Liver (tissue), 9 donors: ENCODE data around the gene KPNB1. TPM values are rescaled to one million over a fixed set of nuclear protein-coding genes. Genes with fewer than 3 reads are reported as not detected.

Experiments
- DNase-seq: peaks from one replicate; pipeline ENCODE4 v3.0.0-alpha.2; 2017; ENCODE audit warnings: low spot score
- H3K27ac ChIP-seq, 2 donors: one replicate each; pipeline ENCODE4 v1.7.0; 2013; ENCODE audit warnings: inconsistent platforms in 2 of 2, low read length in 2 of 2, control low read depth in 1 of 2, low read depth in 1 of 2, mild to moderate bottlenecking in 1 of 2
- H3K27me3 ChIP-seq, 4 donors: one replicate each; pipeline versions ENCODE4 v1.6.1 to v1.7.0; 2013; ENCODE audit warnings: low read length in 3 of 4, inconsistent platforms in 1 of 4, mild to moderate bottlenecking in 1 of 4, moderate library complexity in 1 of 4; ENCODE audit not compliant: control insufficient read depth in 4 of 4, insufficient read depth in 4 of 4
- H3K36me3 ChIP-seq, 4 donors: one replicate each; pipeline versions ENCODE4 v1.6.1 to v1.7.0; 2013; ENCODE audit warnings: low read length in 3 of 4, mild to moderate bottlenecking in 3 of 4, low read depth in 1 of 4, moderate library complexity in 1 of 4; ENCODE audit not compliant: control insufficient read depth in 4 of 4, insufficient read depth in 3 of 4
- H3K4me1 ChIP-seq, 4 donors: one replicate each; pipeline versions ENCODE4 v1.6.1 to v1.7.0; 2013; ENCODE audit warnings: low read length in 3 of 4, mild to moderate bottlenecking in 3 of 4, moderate library complexity in 1 of 4; ENCODE audit not compliant: control insufficient read depth in 4 of 4, insufficient read depth in 4 of 4
- H3K4me3 ChIP-seq, 3 donors: one replicate each; pipeline versions ENCODE4 v1.6.1 to v1.7.0; 2013; ENCODE audit warnings: low read length in 3 of 3, control low read depth in 1 of 3, low read depth in 1 of 3, mild to moderate bottlenecking in 1 of 3
- H3K9ac ChIP-seq, 2 donors: one replicate each; pipeline ENCODE4 v1.7.0; 2013; ENCODE audit warnings: low read length in 2 of 2, mild to moderate bottlenecking in 2 of 2, moderate library complexity in 2 of 2, control low read depth in 1 of 2, low read depth in 1 of 2
- H3K9me3 ChIP-seq, 4 donors: one replicate each; pipeline versions ENCODE4 v1.6.1 to v1.7.0; 2013; ENCODE audit warnings: low read length in 3 of 4; ENCODE audit not compliant: control insufficient read depth in 4 of 4
- EGR1 ChIP-seq, 2 donors: IDR thresholded peaks; 2 replicates each; pipeline ENCODE4 v1.6.1; 2016 to 2018; ENCODE audit warnings: antibody characterized with exemption in 2 of 2, low read depth in 2 of 2
- FOXA1 ChIP-seq: IDR thresholded peaks from 2 replicates; pipeline ENCODE4 v1.6.1; 2016; ENCODE audit warnings: antibody characterized with exemption
- FOXA2 ChIP-seq: IDR thresholded peaks from 2 replicates; pipeline ENCODE4 v1.6.1; 2016; ENCODE audit warnings: antibody characterized with exemption
- GABPA ChIP-seq, 2 donors: IDR thresholded peaks in 1 of 2; conservative IDR thresholded peaks in 1 of 2; 2 replicates each; pipeline ENCODE4 v1.6.1; 2016; ENCODE audit warnings: antibody characterized with exemption in 2 of 2, mild to moderate bottlenecking in 1 of 2, moderate library complexity in 1 of 2
- HNF4A ChIP-seq, 2 donors: conservative IDR thresholded peaks; 2 replicates each; pipeline ENCODE4 v1.6.1; 2016; ENCODE audit warnings: antibody characterized with exemption in 2 of 2, mild to moderate bottlenecking in 2 of 2
- HNF4G ChIP-seq: IDR thresholded peaks from 2 replicates; pipeline ENCODE4 v1.6.1; 2016; ENCODE audit warnings: antibody characterized with exemption
- JUND ChIP-seq, 2 donors: IDR thresholded peaks; 2 replicates each; pipeline ENCODE4 v1.6.1; 2016; ENCODE audit warnings: antibody characterized with exemption in 2 of 2
- NR2F2 ChIP-seq: IDR thresholded peaks from 2 replicates; pipeline ENCODE4 v1.6.1; 2016; ENCODE audit warnings: antibody characterized with exemption
- RAD21 ChIP-seq, 2 donors: IDR thresholded peaks; 2 replicates each; pipeline ENCODE4 v1.6.1; 2016; ENCODE audit warnings: antibody characterized with exemption in 2 of 2, mild to moderate bottlenecking in 2 of 2
- RXRA ChIP-seq, 2 donors: IDR thresholded peaks; 2 replicates each; pipeline ENCODE4 v1.6.1; 2017 to 2018; ENCODE audit warnings: antibody characterized with exemption in 2 of 2, mild to moderate bottlenecking in 1 of 2
- SP1 ChIP-seq: IDR thresholded peaks from 2 replicates; pipeline ENCODE4 v1.6.1; 2018; ENCODE audit warnings: antibody characterized with exemption, mild to moderate bottlenecking
- TAF1 ChIP-seq: conservative IDR thresholded peaks from 2 replicates; pipeline ENCODE4 v1.6.1; 2016; ENCODE audit warnings: antibody characterized with exemption, mild to moderate bottlenecking
- YY1 ChIP-seq: IDR thresholded peaks from 2 replicates; pipeline ENCODE4 v1.6.1; 2016; ENCODE audit warnings: antibody characterized with exemption, mild to moderate bottlenecking
- WGBS: extraction: QIAGEN DNeasy Blood & Tissue Kit; methylation state at CpG from one replicate; pipeline ENCODE4 v1.1.7; 2013; 5-methylcytosine and 5-hydroxymethylcytosine counted together
- polyA plus RNA-seq, 2 donors: library from polyadenylated mRNA; stranded (reverse) in 1 of 2; unstranded in 1 of 2; fragments of 200-250 nt in 1 of 2; fragments of >200 nt in 1 of 2; fragmentation: Nextera tagmentation in 1 of 2; extraction: Ambion mirVana in 1 of 2; gene quantifications; one replicate each; pipeline versions ENCODE4 v1.2.1 to v1.2.3, GENCODE V29; 2013 to 2015
- total RNA-seq, 2 donors: library from RNA; depleted of rRNA; stranded (reverse); fragments of >200 nt; gene quantifications; one replicate each; pipeline ENCODE4 v1.2.3, GENCODE V29; 2014
- TF ChIP-seq, protein P1 (sequence below): IDR thresholded peaks from 2 replicates; pipeline ENCODE4 v1.6.1; 2016; ENCODE audit warnings: antibody characterized with exemption, mild to moderate bottlenecking
- TF ChIP-seq, protein P2 (sequence below): IDR thresholded peaks from 2 replicates; pipeline ENCODE4 v1.6.1; 2016; ENCODE audit warnings: antibody characterized with exemption
- TF ChIP-seq, protein P3 (sequence below): IDR thresholded peaks from 2 replicates; pipeline ENCODE4 v1.6.1; 2016; ENCODE audit warnings: antibody characterized with exemption
- TF ChIP-seq, protein P4 (sequence below): IDR thresholded peaks from 2 replicates; pipeline ENCODE4 v1.6.1; 2016; ENCODE audit warnings: antibody characterized with exemption
- TF ChIP-seq, protein P5 (sequence below): fragments of 150-350 bp; IDR thresholded peaks from 2 replicates; pipeline ENCODE4 v1.5.1; 2017; ENCODE audit warnings: improper control_type of control experiment, low read depth, low read length; ENCODE audit not compliant: missing input control
- donor health status: healthy.
- donor health status: healthy.
- donor health status: healthy.
- donor health status: healthy.
- donor health status: healthy.

KPNB1 gene
- total and polyA plus RNA-seq, 4 donors = 27.6 to 114 (median 75.0) TPM

DNA sequence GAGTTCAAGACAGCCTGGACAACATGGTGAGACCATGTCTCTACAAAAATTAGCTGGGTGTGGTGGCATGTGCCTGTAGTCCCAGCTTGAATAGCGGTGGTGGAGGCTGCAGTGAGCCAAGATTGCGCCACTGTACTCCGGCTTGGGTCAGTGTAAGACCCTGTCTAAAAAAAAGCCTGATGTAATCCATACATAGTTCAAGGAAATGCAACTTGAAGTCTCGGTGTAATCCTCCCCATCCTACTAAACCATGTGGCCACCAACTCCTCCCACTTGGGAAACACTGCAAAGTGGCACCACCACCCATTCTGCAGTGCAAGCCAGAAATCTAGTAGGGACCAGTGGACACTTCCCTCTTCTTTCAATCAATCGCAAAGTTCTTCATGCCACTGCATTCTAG is 5.4 kb upstream of the KPNB1 start:
- Histone ChIP-seq H3K9me3 (no peaks in the 10 kb centered on the region), H3K27ac (no peak overlapping the region), H3K4me3 (no peak overlapping the region), H3K36me3 (no peaks in the 10 kb centered on the region), H3K9ac (no peak overlapping the region), H3K27me3 (no peaks in the 10 kb centered on the region), H3K4me1 (peaks cover 4 to 11% (median 9%) of the 10 kb centered on the region in 4 donors)
- no peak for TF ChIP-seq GABPA (IDR thresholded peaks at IDR 0.05 in 1 of 2, conservative IDR thresholded peaks at IDR 0.05 in 1 of 2)
- no peak for TF ChIP-seq TAF1
- no peak for TF ChIP-seq EGR1 (IDR thresholded peaks at IDR 0.05; ENCODE audit: low read depth in 2 of 2)
- TF ChIP-seq YY1 = no peak
- no peak for TF ChIP-seq RAD21 (IDR thresholded peaks at IDR 0.05)
- no peak for TF ChIP-seq FOXA1
- TF ChIP-seq, protein P1, sequence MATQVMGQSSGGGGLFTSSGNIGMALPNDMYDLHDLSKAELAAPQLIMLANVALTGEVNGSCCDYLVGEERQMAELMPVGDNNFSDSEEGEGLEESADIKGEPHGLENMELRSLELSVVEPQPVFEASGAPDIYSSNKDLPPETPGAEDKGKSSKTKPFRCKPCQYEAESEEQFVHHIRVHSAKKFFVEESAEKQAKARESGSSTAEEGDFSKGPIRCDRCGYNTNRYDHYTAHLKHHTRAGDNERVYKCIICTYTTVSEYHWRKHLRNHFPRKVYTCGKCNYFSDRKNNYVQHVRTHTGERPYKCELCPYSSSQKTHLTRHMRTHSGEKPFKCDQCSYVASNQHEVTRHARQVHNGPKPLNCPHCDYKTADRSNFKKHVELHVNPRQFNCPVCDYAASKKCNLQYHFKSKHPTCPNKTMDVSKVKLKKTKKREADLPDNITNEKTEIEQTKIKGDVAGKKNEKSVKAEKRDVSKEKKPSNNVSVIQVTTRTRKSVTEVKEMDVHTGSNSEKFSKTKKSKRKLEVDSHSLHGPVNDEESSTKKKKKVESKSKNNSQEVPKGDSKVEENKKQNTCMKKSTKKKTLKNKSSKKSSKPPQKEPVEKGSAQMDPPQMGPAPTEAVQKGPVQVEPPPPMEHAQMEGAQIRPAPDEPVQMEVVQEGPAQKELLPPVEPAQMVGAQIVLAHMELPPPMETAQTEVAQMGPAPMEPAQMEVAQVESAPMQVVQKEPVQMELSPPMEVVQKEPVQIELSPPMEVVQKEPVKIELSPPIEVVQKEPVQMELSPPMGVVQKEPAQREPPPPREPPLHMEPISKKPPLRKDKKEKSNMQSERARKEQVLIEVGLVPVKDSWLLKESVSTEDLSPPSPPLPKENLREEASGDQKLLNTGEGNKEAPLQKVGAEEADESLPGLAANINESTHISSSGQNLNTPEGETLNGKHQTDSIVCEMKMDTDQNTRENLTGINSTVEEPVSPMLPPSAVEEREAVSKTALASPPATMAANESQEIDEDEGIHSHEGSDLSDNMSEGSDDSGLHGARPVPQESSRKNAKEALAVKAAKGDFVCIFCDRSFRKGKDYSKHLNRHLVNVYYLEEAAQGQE = no peak
- TF ChIP-seq, protein P2, sequence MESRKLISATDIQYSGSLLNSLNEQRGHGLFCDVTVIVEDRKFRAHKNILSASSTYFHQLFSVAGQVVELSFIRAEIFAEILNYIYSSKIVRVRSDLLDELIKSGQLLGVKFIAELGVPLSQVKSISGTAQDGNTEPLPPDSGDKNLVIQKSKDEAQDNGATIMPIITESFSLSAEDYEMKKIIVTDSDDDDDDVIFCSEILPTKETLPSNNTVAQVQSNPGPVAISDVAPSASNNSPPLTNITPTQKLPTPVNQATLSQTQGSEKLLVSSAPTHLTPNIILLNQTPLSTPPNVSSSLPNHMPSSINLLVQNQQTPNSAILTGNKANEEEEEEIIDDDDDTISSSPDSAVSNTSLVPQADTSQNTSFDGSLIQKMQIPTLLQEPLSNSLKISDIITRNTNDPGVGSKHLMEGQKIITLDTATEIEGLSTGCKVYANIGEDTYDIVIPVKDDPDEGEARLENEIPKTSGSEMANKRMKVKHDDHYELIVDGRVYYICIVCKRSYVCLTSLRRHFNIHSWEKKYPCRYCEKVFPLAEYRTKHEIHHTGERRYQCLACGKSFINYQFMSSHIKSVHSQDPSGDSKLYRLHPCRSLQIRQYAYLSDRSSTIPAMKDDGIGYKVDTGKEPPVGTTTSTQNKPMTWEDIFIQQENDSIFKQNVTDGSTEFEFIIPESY = no peak
- TF ChIP-seq, protein P3, sequence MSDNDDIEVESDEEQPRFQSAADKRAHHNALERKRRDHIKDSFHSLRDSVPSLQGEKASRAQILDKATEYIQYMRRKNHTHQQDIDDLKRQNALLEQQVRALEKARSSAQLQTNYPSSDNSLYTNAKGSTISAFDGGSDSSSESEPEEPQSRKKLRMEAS = no peak
- no peak for TF ChIP-seq JUND (IDR thresholded peaks at IDR 0.05)
- TF ChIP-seq, protein P4, sequence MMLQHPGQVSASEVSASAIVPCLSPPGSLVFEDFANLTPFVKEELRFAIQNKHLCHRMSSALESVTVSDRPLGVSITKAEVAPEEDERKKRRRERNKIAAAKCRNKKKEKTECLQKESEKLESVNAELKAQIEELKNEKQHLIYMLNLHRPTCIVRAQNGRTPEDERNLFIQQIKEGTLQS = no peak
- no peak for TF ChIP-seq NR2F2
- TF ChIP-seq, protein P5, sequence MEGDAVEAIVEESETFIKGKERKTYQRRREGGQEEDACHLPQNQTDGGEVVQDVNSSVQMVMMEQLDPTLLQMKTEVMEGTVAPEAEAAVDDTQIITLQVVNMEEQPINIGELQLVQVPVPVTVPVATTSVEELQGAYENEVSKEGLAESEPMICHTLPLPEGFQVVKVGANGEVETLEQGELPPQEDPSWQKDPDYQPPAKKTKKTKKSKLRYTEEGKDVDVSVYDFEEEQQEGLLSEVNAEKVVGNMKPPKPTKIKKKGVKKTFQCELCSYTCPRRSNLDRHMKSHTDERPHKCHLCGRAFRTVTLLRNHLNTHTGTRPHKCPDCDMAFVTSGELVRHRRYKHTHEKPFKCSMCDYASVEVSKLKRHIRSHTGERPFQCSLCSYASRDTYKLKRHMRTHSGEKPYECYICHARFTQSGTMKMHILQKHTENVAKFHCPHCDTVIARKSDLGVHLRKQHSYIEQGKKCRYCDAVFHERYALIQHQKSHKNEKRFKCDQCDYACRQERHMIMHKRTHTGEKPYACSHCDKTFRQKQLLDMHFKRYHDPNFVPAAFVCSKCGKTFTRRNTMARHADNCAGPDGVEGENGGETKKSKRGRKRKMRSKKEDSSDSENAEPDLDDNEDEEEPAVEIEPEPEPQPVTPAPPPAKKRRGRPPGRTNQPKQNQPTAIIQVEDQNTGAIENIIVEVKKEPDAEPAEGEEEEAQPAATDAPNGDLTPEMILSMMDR = no peak
- TF ChIP-seq RXRA (IDR thresholded peaks at IDR 0.05) = no peak
- no peak for TF ChIP-seq HNF4G
- no peak for TF ChIP-seq SP1
- no peak for TF ChIP-seq FOXA2
- no peak for TF ChIP-seq HNF4A (conservative IDR thresholded peaks at IDR 0.05)
- no peak for DNase-seq
- 83% methylated on average over 5 of the region's 5 CpGs for WGBS
